GM19351 (cell line): ENCODE data around the gene ZFYVE27.

Experiments
- ATAC-seq: cut with Tn5 transposase; IDR thresholded peaks from one replicate; pipeline ENCODE4 v1.9.1; 2021; ENCODE audit warnings: mild to moderate bottlenecking, moderate library complexity; ENCODE audit not compliant: unreplicated experiment

Gene ZFYVE27

DNA sequence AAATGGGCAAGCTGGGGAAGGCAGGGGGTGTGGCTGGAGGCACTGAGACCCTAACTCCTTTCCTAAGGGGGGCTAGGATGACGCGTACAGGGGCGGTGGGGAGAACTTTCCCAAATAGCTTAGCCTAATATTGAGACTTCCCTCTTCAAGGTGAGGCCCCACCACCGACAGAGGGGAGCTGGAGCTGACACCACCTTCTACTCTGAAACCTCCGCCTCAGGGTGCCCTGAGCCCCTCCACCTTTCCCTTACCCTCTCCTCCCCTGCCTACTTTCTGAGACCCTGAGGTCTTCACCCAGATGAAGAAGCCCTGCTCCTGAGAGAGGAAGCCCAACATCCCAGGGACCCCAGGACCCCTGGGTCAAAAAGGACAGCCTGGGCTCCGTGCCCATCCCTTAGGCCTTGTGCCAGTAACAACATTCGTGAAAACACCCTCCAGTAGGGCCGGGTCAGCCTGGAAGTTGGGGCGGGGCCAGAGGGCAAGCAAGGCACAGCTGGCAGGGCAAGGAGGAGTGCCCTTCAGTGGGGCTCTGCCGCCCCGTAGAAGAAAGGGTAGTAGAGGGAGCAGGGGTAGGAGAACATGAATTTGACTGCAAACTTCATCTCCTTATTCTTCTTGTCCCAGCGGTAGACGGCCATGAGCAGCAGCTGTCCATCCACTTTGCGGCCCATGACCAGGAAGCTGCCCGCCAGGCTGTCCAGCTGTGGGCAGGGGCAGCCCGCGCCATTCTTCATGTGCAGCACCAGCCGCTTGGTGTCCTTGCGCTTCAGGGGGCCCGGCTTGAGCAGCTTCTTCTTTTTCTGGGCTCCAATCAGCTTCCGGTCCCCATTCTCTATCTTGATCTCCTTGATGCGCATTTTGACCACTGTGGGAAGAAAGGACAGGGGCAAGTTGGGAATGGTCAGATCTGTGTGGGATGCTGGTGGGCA lies 30.3 kb downstream of the ZFYVE27 start:
- ATAC-seq, result no peak

GRCh38 chr10:97768322-97769315 lies 31.7 kb downstream of the ZFYVE27 start:
- ATAC-seq, result no peak

DNA sequence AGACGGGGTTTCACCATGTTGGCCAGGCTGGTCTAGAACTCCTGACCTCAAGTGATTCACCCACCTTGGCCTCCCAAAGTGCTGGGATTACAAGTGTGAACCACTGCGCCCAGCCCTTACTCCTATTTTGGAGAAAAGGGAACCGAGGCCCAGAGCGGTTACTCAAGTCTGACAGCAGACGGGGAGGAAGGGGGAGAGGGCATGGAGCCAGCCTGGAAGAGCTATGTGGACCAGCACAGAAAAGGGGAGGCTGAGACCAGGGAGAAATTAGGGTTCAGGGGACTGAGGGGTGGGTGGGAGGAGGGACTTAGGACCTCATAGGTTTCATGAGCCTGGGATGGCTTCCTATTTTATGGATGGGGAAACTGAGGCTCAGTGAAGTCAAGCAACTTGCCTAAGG lies 33.3 kb downstream of the ZFYVE27 start:
- no peak for ATAC-seq

- ATAC-seq, result no peak
Measured at GRCh38 chr10:97771055-97771891, 34.3 kb downstream of the ZFYVE27 start.

- ATAC-seq, result no peak
Measured at GRCh38 chr10:97771913-97772823, 35.2 kb downstream of the ZFYVE27 start, which contains the start of gene SFRP5. Gene SFRP5 (minus strand): TSS chr10:97771999. CDS start chr10:97771833, 166 bp downstream.

DNA sequence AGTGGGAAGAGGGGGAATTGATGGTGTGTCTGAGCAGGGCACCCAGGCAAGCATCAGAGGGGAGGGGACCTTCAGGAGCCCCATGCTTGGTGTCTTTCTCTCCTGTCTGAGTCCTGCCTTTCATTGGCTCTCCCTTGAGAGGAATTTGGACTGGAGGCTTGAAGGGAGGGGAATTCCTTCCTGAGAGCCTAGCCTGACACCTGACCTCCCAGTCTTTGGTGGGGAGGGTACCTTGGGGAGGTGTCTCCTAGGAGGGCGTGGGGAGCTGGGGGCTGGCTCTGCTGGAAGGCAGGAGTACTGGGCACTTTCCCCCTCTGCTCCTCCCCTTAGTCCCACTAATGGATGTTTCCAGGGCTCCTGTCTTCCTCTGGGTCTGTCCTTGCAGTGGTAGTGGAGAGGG lies 36.2 kb downstream of the ZFYVE27 start:
- no peak for ATAC-seq

DNA sequence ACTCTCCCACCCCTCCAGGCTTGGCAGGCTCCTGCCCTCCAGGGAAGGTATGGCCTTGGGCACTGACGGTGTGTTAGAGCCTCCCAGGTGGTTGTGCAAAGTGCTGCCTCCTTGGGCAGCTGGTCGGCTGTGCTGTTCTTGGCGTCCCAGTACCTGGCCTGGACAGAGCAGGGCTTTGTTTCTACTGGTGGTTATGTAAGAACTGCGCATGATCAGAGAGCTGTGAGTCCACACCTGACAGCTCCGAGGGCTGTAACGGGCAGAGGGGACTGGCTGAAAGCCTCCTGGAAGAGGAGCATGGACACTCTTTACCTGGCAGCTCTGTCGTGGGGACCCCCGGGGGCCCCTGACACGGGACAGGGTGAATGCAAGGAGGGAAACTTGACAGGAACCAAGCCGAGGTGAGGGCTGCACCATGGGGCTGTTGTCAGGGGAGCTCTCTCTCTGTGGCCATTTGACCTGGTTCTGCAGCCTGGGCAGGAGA lies 37.9 kb downstream of the ZFYVE27 start:
- ATAC-seq, result no peak

DNA sequence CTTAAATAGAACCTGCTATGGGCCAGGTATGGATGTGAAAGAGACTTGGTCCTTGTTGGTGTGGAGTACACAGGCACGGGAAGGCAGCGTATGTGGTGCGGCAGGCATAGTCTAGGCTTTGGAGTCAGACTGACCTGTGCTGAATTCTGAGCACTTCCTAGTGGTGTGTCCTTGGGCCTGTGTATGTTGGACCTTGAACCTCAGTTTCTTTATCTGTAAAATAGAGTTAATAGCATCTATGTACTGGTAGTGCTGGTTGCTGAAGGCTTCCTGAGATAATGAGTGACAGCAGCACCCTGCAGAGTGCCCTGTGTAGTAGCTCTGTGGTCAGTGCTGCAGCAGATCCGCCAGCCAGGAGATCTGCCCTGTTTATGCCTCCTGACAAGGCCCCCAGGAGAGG lies 40.2 kb downstream of the ZFYVE27 start:
- no peak for ATAC-seq

- no peak for ATAC-seq
Measured at GRCh38 chr10:97778452-97779302, 41.7 kb downstream of the ZFYVE27 start.

DNA sequence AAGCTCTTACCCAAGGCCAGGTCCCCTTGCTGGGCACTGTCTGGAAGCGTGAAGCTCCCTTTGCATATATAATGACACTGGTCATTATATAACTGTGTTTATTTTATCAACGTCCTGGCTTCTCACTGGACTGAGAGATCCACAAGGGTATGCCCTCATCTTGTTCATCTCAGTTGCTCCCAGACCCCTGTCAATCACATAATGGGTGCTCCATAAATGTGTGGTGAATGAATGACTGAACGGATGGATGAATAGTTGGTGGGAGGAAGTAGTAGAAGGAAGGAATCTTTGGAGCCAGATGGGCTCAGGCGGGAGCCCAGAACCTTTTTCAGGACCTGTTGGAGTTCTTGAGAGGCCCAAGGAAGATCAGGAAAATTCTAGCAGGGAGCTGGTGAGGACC lies 42.6 kb downstream of the ZFYVE27 start:
- no peak for ATAC-seq

GRCh38 chr10:97779975-97780374 lies 43.0 kb downstream of the ZFYVE27 start:
- no peak for ATAC-seq

GRCh38 chr10:97780841-97781617 lies 44.1 kb downstream of the ZFYVE27 start:
- no peak for ATAC-seq

- no peak for ATAC-seq
Measured at GRCh38 chr10:97781618-97782331, 44.8 kb downstream of the ZFYVE27 start.

GRCh38 chr10:97782455-97783228 lies 45.7 kb downstream of the ZFYVE27 start:
- ATAC-seq, result no peak

DNA sequence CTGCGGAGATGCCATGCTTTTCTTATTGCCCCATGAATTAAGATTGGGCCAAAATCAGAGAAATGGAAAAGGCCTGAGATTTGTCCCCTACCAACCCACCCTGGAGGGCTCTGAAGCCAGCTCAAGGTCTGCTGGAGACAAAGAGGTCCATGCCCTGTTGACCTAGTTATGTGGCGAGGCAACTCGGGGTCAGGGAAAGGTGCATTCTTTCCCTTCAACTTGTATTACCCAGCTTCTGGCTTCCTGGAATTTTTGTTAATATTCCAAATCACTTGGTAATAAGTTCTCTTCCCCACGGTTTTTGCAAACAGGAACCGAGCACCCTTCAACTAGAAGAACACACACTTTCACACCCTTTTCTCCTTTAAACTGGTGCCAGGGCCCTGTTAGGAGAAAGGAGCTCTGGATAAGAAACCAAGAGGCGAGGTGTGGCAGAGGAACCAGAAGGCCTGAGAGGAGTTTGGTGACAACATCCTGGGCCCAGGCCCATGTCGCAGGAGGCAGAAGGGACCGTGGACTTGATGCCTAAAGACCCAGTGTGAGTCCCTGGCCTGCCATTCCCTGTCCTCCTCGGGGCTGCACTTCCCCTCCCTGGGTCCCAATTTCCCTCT lies 47.4 kb downstream of the ZFYVE27 start:
- no peak for ATAC-seq

DNA sequence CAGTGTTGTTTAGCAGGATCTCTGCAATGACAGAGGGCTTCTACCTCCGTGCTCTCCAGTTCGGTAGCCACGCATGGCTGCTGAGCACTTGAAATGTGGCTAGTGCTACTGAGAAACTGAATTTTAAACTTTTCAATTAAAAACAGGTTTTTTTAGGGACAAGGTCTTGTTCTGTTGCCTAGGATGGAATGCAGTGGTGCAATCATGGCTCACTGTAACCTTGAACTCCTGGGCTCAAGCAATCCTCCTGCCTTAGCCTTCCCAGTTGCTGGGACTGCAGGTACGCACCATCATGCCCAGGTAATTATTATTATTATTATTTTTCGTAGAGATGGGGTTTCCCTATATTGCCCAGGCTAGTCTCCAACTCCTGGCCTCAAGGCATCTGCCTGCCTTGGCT lies 48.3 kb downstream of the ZFYVE27 start:
- no peak for ATAC-seq
